NCI-H2196 treated with DMSO at 0.1 percent for 48 hours (cell line): Measurements from ENCODE around the gene PLAC1.

Experiments
- DNase-seq: peaks from one replicate; lab custom pipeline; 2025; ENCODE audit not compliant: unreplicated experiment; lab: John Stamatoyannopoulos, UW

PLAC1 gene

GRCh38 chrX:134632355-134632754, 25.9 kb downstream of the PLAC1 start:
- no peak for DNase-seq

DNA sequence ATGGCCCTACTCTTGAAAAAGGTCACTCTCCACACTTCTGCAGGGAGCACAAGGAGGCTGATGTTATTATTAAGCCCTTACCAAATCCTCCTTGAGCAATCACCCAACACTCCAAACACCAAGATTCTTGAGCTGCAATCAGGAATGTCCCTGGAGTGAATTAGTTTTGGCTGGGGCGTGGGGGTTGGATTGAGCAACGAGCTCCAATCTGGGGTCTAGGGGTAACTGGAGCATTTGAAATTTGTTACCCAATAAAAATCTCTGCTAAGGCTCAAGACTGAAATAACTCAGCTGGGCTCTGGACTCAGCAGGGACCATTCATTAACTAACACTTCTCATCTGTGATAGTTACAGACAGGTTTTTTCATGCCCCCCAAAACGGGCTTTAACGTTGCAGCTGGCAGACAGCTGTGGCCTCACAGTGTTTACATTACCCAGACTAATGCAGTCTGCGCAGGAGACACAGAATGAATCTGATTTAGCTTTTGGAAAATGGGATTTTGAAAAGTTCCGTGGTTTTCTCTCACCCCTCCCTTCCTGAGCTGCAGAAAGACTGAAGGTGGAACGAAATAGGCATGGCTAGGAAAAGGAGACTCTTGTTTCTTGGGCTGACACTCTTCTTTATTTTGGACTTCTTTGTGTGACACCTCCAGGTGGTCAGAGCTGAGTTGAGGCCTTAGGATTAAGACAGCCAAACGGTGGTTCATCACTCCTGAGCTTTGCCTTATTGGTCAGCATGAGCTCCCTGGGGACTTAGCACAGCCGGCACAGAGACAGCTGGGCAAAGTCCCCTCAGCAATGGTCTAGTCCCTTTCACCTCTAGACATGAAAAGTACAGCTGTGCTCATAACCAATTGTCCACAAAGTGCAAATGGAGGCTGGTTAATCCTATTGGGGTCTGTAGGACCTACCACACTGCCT, 26.6 kb downstream of the PLAC1 start:
- no peak for DNase-seq

GRCh38 chrX:134628663-134629062, 29.6 kb downstream of the PLAC1 start:
- DNase-seq = no peak

DNA sequence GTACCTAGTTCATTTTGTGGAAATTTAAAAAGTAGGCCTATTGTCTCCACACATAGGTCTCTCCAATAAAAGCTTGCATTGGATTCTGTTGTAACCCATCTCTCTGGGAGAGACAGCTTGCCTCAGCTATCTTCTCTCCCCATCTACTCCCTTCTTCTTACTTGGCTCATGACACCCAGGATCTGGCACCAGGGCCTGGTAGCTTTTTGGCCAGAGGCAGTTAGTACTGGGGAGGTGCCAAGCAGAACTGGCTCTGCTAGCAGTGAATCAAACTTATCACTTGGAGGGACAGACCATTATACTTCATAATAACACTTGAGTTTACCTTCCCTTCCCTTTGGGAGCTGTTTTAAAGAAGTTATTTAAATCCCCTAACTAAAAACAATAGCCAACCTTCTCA, 31.8 kb downstream of the PLAC1 start:
- no peak for DNase-seq

GRCh38 chrX:134625315-134625718, 33.0 kb downstream of the PLAC1 start:
- DNase-seq = no peak

DNA sequence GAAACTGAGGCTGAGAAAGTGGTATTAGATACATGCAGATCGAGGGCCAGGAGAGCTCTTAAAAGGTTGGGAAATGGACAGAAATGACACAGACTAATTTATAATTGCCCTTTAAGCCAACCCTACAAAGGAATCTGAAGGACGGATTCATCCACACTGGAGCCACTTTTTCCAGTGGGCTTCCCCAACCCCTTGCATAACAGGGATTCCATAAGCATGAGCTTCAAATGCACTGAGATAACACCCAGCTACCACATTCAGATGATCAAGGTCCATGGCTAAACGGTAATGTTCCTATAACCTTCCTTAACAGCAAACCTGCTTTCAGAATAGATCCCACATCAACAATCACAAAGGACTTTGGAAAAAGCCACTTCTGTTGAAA, 34.2 kb downstream of the PLAC1 start:
- DNase-seq = no peak

- DNase-seq = no peak
Observed at GRCh38 chrX:134623293-134624045, 34.8 kb downstream of the PLAC1 start.

DNA sequence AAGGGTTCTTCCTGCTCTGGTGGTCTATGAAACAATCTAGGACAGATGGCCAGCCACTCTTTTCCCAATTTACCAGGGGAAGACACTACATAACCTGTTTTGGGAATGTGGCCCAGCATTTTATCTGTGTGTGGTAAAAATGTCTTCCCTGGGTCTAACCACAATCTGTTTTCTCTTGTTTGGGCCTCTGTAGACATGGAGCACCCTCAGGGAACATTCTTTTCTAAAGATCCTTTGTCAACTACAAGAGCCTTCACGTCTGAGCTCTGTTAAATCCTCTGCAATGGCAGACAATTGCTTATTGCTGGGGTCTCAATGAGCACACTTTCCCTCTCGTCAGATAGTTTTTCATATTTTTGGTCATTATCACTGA, 35.5 kb downstream of the PLAC1 start:
- DNase-seq = no peak

- DNase-seq = no peak
Observed at GRCh38 chrX:134622056-134622812, 36.0 kb downstream of the PLAC1 start.

DNA sequence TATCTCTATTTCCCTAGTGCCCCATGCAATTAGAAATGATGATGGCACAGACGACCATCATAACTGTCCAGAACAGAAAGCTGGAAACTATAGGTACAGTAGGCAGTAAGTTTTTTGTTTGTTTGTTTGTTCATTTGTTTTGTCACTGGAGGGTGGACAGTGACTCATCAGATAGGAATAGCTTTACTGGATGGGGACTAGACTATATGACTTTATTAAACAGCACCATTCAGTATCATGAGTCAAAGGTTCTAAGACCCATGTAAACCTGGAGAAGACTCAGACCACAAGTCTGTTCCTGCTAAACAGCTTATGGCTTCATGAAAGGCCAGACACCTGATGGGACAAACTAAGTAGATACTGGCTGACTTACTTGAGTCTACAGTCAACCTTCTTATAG, 38.4 kb downstream of the PLAC1 start:
- no peak for DNase-seq

DNA sequence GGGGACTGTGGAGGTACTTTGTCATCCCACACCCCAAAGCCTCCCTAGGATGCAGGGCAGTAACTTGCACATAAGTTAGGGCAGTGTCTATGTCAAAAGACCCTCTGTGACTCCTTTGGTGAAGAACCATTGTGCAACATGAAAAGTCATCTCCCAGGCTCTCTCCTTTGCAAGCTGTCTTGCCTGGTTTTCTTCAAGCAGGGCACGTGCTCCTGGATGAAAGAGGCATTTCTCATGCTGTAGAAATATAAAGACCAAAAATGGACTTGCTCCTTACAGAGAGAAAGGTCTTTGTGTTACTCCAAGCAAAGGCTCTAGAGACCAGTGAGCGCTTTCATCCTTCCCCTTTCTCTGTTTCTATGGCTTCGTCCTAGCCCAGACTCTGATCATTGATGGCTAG, 44.9 kb downstream of the PLAC1 start:
- no peak for DNase-seq

GRCh38 chrX:134608153-134608552, 50.1 kb downstream of the PLAC1 start:
- DNase-seq = no peak

- no peak for DNase-seq
Observed at GRCh38 chrX:134607523-134607922, 50.7 kb downstream of the PLAC1 start.

GRCh38 chrX:134604701-134605311, 53.5 kb downstream of the PLAC1 start:
- peak; percentile 14 for DNase-seq

GRCh38 chrX:134603806-134604700, 54.2 kb downstream of the PLAC1 start:
- DNase-seq = no peak

DNA sequence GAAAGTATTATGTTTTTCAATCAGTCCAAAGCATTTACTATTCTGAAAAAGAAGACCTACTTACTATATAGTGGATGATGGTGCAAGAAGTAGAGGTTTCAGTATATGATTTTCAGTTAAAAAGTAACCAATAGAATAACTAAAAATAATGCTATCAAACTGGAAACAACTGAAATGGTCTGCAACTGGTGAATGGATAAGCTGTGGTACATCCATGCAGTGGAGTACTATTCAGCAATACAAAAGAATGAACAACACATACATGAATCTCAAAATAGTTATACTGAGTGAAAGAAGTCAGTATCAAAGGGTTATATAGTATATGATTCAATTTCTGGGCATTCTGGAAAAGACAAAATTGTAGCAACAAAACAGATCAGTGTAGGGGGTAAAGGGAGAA, 55.9 kb downstream of the PLAC1 start:
- no peak for DNase-seq

- no peak for DNase-seq
Observed at GRCh38 chrX:134601240-134601765, 57.0 kb downstream of the PLAC1 start.

- no peak for DNase-seq
Observed at GRCh38 chrX:134600714-134601113, 57.6 kb downstream of the PLAC1 start.

GRCh38 chrX:134599184-134599914, 58.9 kb downstream of the PLAC1 start:
- no peak for DNase-seq
